ENCODE results near the gene APBB1IP. TPM values are rescaled to one million over a fixed set of nuclear protein-coding genes. Genes with fewer than 3 reads are reported as not detected.
A peak's percentile ranks its signal among the peaks of the same experiment; 100 is the strongest.
"Not testable (repeated sequence)": the region's sequence is repeated elsewhere in the genome, so short reads cannot be mapped to it uniquely, and the experiment has no call there.

The APBB1IP gene
- total RNA-seq, 2 experiments from 2014 or later, result 44.5 to 45.6 TPM

DNA sequence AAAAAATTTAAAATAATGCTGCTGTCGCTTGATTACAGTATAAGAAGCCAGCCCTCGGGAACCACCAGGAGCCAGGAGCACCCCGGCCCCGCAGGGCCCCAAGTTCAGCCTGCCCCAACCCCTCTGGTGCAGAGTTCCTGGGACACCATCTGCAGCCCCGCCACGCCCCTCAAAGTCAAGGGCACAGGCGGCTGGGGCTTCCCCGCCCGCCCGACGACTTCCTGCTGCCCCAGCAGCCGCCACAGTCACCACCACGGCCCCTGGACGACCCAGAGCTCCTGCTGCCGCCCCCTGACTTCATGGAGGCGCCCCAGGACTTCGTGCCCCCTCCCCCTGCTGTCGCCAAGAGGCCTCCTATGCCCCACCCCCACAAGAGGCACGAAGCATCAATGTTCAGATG, 155.8 kb downstream of the APBB1IP start:
- no peak overlapping the region for H3K27ac ChIP-seq (ENCODE audit: low read depth in 1 of 2, low read length in 2 of 2)
- intact Hi-C loops (cut with DNase I, micrococcal nuclease), result no loop called here
- no peaks in the 10 kb centered on the region for H3K4me1 ChIP-seq (ENCODE audit: insufficient read depth, low read length)
- Mint-ChIP-seq H3K9me3 (no peaks in the 10 kb centered on the region), H3K36me3 (ENCODE audit: low read depth) (peaks cover 50% of the 10 kb centered on the region), H3K27me3 (no peaks in the 10 kb centered on the region), H3K27ac (no peak overlapping the region), H3K4me1 (ENCODE audit: low read depth) (peaks cover 5% of the 10 kb centered on the region), H3K4me3 (no peak overlapping the region)
- H3K4me3 ChIP-seq (ENCODE audit: low read length), result no peak overlapping the region
- peaks cover 6% of the 10 kb centered on the region for H3K36me3 ChIP-seq (ENCODE audit: insufficient read depth, low read length)
- H3K9me3 ChIP-seq (ENCODE audit: control insufficient read depth in 1 of 2, insufficient read depth in 1 of 2, low read length in 2 of 2), result peaks cover 0 to 6% of the 10 kb centered on the region in 2 experiments
- no peaks in the 10 kb centered on the region for H3K27me3 ChIP-seq (ENCODE audit: control insufficient read depth in 1 of 2, insufficient read depth in 2 of 2, low read length in 2 of 2)
- ATAC-seq (ENCODE audit: poor library complexity), result no peak
- DNase-seq, result peak in 1 of 14 experiments; percentile 22
- TF ChIP-seq, protein P1, sequence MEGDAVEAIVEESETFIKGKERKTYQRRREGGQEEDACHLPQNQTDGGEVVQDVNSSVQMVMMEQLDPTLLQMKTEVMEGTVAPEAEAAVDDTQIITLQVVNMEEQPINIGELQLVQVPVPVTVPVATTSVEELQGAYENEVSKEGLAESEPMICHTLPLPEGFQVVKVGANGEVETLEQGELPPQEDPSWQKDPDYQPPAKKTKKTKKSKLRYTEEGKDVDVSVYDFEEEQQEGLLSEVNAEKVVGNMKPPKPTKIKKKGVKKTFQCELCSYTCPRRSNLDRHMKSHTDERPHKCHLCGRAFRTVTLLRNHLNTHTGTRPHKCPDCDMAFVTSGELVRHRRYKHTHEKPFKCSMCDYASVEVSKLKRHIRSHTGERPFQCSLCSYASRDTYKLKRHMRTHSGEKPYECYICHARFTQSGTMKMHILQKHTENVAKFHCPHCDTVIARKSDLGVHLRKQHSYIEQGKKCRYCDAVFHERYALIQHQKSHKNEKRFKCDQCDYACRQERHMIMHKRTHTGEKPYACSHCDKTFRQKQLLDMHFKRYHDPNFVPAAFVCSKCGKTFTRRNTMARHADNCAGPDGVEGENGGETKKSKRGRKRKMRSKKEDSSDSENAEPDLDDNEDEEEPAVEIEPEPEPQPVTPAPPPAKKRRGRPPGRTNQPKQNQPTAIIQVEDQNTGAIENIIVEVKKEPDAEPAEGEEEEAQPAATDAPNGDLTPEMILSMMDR (IDR thresholded peaks at IDR 0.05), result no peak
- ChIA-PET POLR2A (no interaction called here), CTCF (interaction anchor here (0.6 kb wide), 1 partner anchor 134 kb away, joined by 3 read pairs; no protein-coding TSS in a partner anchor)

DNA sequence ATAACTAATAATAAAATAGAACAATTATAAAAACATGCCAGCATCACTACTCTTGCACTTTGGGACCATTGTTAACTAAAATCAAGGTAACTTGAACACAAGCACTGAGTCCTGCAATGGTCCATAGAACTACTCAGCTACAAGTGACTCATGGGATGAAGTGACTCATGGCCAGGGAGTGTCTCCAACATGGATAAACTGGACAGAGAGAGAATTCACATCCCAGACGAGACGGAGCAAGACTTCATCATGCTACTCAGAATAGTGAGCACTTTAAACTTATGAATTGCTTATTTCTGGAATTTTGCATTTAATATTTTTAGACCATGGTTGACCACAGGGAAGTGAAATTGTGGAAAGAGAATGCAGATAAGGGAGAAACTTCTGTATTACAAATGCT, 165.1 kb downstream of the APBB1IP start:
- DNase-seq; H3K4me3 ChIP-seq (ENCODE audit: low read length); ATAC-seq (ENCODE audit: poor library complexity); H3K27me3 Mint-ChIP-seq; H3K4me1 ChIP-seq (ENCODE audit: insufficient read depth, low read length); H3K27ac ChIP-seq (ENCODE audit: low read depth in 1 of 2, low read length in 2 of 2); CTCF ChIA-PET; H3K36me3 ChIP-seq (ENCODE audit: insufficient read depth, low read length); H3K27ac Mint-ChIP-seq; H3K9me3 Mint-ChIP-seq; H3K27me3 ChIP-seq (ENCODE audit: control insufficient read depth in 1 of 2, insufficient read depth in 2 of 2, low read length in 2 of 2); H3K9me3 ChIP-seq (ENCODE audit: control insufficient read depth in 1 of 2, insufficient read depth in 1 of 2, low read length in 2 of 2); H3K36me3 Mint-ChIP-seq (ENCODE audit: low read depth); POLR2A ChIA-PET; H3K4me3 Mint-ChIP-seq: not testable (repeated sequence)
- intact Hi-C loops (cut with DNase I, micrococcal nuclease), result loop anchor here in 1 of 2 experiments (10.0 kb wide), 1 partner anchor 122 kb away; no protein-coding TSS in a partner anchor
- peaks cover 22% of the 10 kb centered on the region for H3K4me1 Mint-ChIP-seq (ENCODE audit: low read depth)

DNA sequence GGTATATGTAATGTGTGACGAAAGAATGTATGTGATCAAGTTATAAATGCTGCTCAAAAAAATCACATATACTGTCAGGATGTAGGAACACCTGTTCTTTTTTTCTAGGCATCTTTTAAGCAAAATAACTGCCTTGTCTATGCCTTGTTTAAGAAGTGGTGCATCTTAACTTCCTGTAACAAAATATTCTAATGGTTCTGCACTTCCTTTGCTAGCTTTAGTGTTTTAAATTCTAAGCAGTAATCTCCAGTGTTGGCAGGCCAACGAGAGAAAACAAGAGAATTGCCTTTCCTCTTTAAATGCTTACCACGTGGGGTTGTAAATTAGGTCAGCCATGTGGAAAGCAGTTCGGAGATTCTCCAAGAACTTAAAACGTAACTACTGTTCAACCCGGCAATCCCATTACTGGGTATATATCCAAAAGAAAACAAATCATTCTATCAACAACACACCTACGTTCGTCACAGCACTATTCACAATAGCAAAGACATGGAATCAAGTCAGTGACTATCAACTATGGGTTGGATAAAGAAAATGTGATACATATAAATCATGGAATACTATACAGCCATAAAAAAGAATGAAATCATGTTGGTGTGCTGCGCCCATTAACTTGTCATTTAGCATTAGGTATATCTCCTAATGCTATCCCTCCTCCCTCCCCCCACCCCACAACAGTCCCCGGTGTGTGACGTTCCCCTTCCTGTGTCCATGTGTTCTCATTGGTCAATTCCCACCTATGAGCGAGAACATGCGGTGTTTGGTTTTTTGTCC, 166.4 kb downstream of the APBB1IP start:
- H3K9me3 ChIP-seq (ENCODE audit: control insufficient read depth in 1 of 2, insufficient read depth in 1 of 2, low read length in 2 of 2); H3K36me3 ChIP-seq (ENCODE audit: insufficient read depth, low read length); H3K27me3 ChIP-seq (ENCODE audit: control insufficient read depth in 1 of 2, insufficient read depth in 2 of 2, low read length in 2 of 2); H3K36me3 Mint-ChIP-seq (ENCODE audit: low read depth); H3K4me1 ChIP-seq (ENCODE audit: insufficient read depth, low read length); H3K4me3 ChIP-seq (ENCODE audit: low read length); H3K27ac ChIP-seq (ENCODE audit: low read depth in 1 of 2, low read length in 2 of 2); H3K9me3 Mint-ChIP-seq; CTCF ChIA-PET; H3K27me3 Mint-ChIP-seq: not testable (repeated sequence)
- Mint-ChIP-seq H3K27ac (peak overlapping the region; percentile 77), H3K4me1 (ENCODE audit: low read depth) (peaks cover 22% of the 10 kb centered on the region), H3K4me3 (peak overlapping the region; percentile 20)
- POLR2A ChIA-PET, result interaction anchor here (1.0 kb wide), 1 partner anchor 15 kb away, joined by 3 read pairs; no protein-coding TSS in a partner anchor
- ATAC-seq (ENCODE audit: poor library complexity) (peak; percentile 68), DNase-seq (peak in 1 of 14 experiments; percentile 14)
- intact Hi-C loops (cut with DNase I, micrococcal nuclease), result loop anchor here (2.0 to 10.0 kb wide), 4 partner anchors 93 to 278 kb away; partner anchors contain the start of gene PDSS1 (in 1 of the 2)

DNA sequence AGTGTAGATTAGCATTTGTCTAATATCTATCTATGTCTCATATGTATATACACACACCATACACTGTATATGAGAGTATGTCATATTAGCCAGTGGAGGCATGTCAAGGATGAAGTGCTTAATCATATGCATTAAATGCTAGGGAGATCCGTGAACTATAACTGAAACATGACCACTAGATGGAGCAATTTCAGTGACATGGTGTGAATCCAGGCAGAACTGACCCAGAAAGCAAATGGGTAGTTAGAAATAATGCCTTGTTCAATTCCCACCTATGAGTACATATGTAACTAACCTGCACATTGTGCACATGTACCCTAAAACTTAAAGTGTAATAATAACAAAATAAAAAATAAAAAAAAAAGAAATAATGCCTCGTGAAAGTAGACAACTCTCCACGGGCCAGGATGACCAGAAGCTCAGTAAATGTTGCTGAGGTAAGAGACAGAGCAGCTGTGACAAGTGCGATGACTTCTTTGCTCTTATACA, 168.3 kb downstream of the APBB1IP start:
- H3K27me3 Mint-ChIP-seq; H3K36me3 ChIP-seq (ENCODE audit: insufficient read depth, low read length); H3K9me3 Mint-ChIP-seq; H3K27me3 ChIP-seq (ENCODE audit: control insufficient read depth in 1 of 2, insufficient read depth in 2 of 2, low read length in 2 of 2); H3K4me3 ChIP-seq (ENCODE audit: low read length); H3K4me3 Mint-ChIP-seq; H3K27ac ChIP-seq (ENCODE audit: low read depth in 1 of 2, low read length in 2 of 2); H3K36me3 Mint-ChIP-seq (ENCODE audit: low read depth); H3K27ac Mint-ChIP-seq; H3K4me1 ChIP-seq (ENCODE audit: insufficient read depth, low read length); H3K9me3 ChIP-seq (ENCODE audit: control insufficient read depth in 1 of 2, insufficient read depth in 1 of 2, low read length in 2 of 2); CTCF ChIA-PET: not testable (repeated sequence)
- POLR2A ChIA-PET, result interaction anchor here (0.6 to 0.7 kb wide), 2 partner anchors 90 to 92 kb away, joined by 3 to 4 read pairs; no protein-coding TSS in a partner anchor
- intact Hi-C loops (cut with DNase I, micrococcal nuclease), result loop anchor here (2.0 to 10.0 kb wide), 4 partner anchors 91 to 276 kb away; partner anchors contain the start of gene PDSS1 (in 1 of the 2)
- ATAC-seq (ENCODE audit: poor library complexity), result peak; percentile 71
- H3K4me1 Mint-ChIP-seq (ENCODE audit: low read depth), result peaks cover 22% of the 10 kb centered on the region
- peak in 3 of 14 experiments; percentile 24 to 42 (median 38) for DNase-seq
- TF ChIP-seq, protein P1 (IDR thresholded peaks at IDR 0.05), result peak; percentile 78

All from CD4-positive, alpha-beta T cell (primary cell).